IPS DF 4.7 (cell line): ENCODE measurements around the gene COG4.

Experiments used
- DNase-seq: peaks from one replicate; pipeline ENCODE4 v3.0.0-alpha.2; 2013; ENCODE audit warnings: low spot score; ENCODE audit errors: extremely low read depth

The COG4 gene

GRCh38 chr16:70434484-70435260 lies 88.7 kb downstream of the COG4 start:
- no peak for DNase-seq

DNA sequence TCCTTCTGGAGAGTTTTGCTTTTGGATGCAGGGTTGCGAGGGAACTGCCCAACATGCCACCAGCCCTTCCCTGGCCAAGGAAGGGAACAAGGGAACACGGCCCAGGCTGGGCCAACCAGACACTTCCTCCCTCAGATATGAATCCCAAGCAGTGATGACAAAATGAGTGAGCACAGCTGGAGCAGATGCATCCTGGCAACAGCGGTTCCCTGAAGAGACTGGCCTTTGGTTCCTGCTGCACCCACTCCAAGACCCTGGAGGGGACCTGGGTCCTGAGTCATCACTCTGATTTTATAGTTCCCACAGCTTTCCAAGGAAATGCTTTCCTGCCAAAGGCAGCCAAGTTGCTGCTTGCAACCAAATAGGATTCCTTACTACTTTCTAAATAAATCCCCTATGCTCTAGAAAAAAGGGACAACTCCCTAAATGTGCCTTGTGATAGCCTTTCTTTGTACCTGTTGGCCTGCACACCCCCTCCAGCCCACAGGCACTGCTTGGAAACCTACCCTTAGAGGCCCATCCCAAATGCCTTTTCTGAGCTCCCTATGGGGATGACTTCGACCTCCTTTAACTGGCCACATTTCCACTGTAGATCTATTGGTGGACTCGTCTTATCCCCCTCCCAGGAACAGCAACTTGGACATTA lies 89.8 kb downstream of the COG4 start:
- DNase-seq, result no peak

- DNase-seq, result no peak
These were observed 90.5 kb downstream of the COG4 start for GRCh38 chr16:70432723-70433457.

GRCh38 chr16:70432356-70432722 lies 91.0 kb downstream of the COG4 start:
- DNase-seq, result no peak

GRCh38 chr16:70430667-70431536 lies 92.5 kb downstream of the COG4 start:
- no peak for DNase-seq
